DMS 273 (cell line): ENCODE measurements around the gene PAMR1.
"Not testable (repeated sequence)": the region's sequence is repeated elsewhere in the genome, so short reads cannot be mapped to it uniquely, and the experiment has no call there.

ENCODE experiments used
- DNase-seq: peaks from one replicate; lab custom pipeline; 2025; ENCODE audit not compliant: unreplicated experiment; lab: John Stamatoyannopoulos, UW

PAMR1 gene

GRCh38 chr11:35525501-35526175 lies at the start of gene PAMR1:
Gene PAMR1 (minus strand): TSS chr11:35525616. CDS start chr11:35525585, 31 bp downstream.
- peak; percentile 2 for DNase-seq

- DNase-seq: no peak
Observed at GRCh38 chr11:35571696-35572095, 46.3 kb upstream of the PAMR1 start.

- DNase-seq: no peak
Observed at GRCh38 chr11:35567737-35568465, 42.5 kb upstream of the PAMR1 start.

GRCh38 chr11:35566885-35567284 lies 41.5 kb upstream of the PAMR1 start:
- no peak for DNase-seq

GRCh38 chr11:35566181-35566580 lies 40.8 kb upstream of the PAMR1 start:
- DNase-seq: no peak

GRCh38 chr11:35564245-35564595 lies 38.8 kb upstream of the PAMR1 start:
- no peak for DNase-seq

GRCh38 chr11:35563484-35564244 lies 38.2 kb upstream of the PAMR1 start:
- no peak for DNase-seq

GRCh38 chr11:35559949-35560348 lies 34.5 kb upstream of the PAMR1 start:
- DNase-seq: no peak

GRCh38 chr11:35558513-35558912 lies 33.1 kb upstream of the PAMR1 start:
- no peak for DNase-seq

GRCh38 chr11:35555488-35555887 lies 30.1 kb upstream of the PAMR1 start:
- DNase-seq: no peak

- DNase-seq: peak; percentile 12
Observed at GRCh38 chr11:35554491-35555437, 29.3 kb upstream of the PAMR1 start.

GRCh38 chr11:35553831-35554230 lies 28.4 kb upstream of the PAMR1 start:
- no peak for DNase-seq

- no peak for DNase-seq
Observed at GRCh38 chr11:35553021-35553420, 27.6 kb upstream of the PAMR1 start.

GRCh38 chr11:35552616-35553015 lies 27.2 kb upstream of the PAMR1 start:
- DNase-seq: no peak

- DNase-seq: no peak
Observed at GRCh38 chr11:35550374-35551036, 25.1 kb upstream of the PAMR1 start.

GRCh38 chr11:35549787-35550186 lies 24.4 kb upstream of the PAMR1 start:
- peak; percentile 68 for DNase-seq

- DNase-seq: no peak
Observed at GRCh38 chr11:35548925-35549561, 23.6 kb upstream of the PAMR1 start.

- DNase-seq: not testable (repeated sequence)
Observed at GRCh38 chr11:35547995-35548394, 22.6 kb upstream of the PAMR1 start.

- DNase-seq: no peak
Observed at GRCh38 chr11:35546317-35546716, 20.9 kb upstream of the PAMR1 start.
